Measurements from ENCODE around the gene OTUB2. TPM values are rescaled to one million over a fixed set of nuclear protein-coding genes. Genes with fewer than 3 reads are reported as not detected.

OTUB2 gene
- total RNA-seq, 3 donors from 2014 or later (not counting 1 experiment from before 2014, with no cell fraction given) = 0.09 to 0.13 TPM; not detected in 1

GRCh38 chr14:94003397-94003796 is 22.7 kb upstream of the OTUB2 start:
- peaks cover 43 to 45% of the 10 kb centered on the region in 2 donors for H3K27me3 Mint-ChIP-seq (ENCODE audit: low read depth in 2 of 2)
- no peak overlapping the region for H3K4me3 ChIP-seq (ENCODE audit: low read length)
- no peaks in the 10 kb centered on the region for H3K36me3 ChIP-seq (ENCODE audit: control insufficient read depth, insufficient read depth, low read length)
- TF ChIP-seq CTCF (IDR thresholded peaks at IDR 0.05) = no peak
- H3K4me1 ChIP-seq (ENCODE audit: control insufficient read depth, insufficient read depth, low read length) = peaks cover 8% of the 10 kb centered on the region
- no peak for ATAC-seq
- WGBS (ENCODE audit: insufficient coverage) = 86% methylated on average over 4 of the region's 4 CpGs
- peaks cover 9% of the 10 kb centered on the region for H3K27me3 ChIP-seq (ENCODE audit: control insufficient read depth, insufficient read depth, low read length)
- H3K36me3 Mint-ChIP-seq = no peaks in the 10 kb centered on the region
- H3K4me1 Mint-ChIP-seq = peaks cover 4 to 5% of the 10 kb centered on the region in 2 donors
- H3K27ac ChIP-seq (ENCODE audit: low read length) = no peak overlapping the region
- H3K9me3 ChIP-seq (ENCODE audit: control insufficient read depth, insufficient read depth, low read length) = no peaks in the 10 kb centered on the region
- H3K4me3 Mint-ChIP-seq = no peak overlapping the region
- no peak for DNase-seq
- H3K9me3 Mint-ChIP-seq = no peaks in the 10 kb centered on the region
- intact Hi-C loops (cut with micrococcal nuclease) = loop anchor here (5.0 kb wide), 2 partner anchors 46 to 346 kb away; no protein-coding TSS in a partner anchor
- peak overlapping the region in 1 of 2 donors; percentile 0 for H3K27ac Mint-ChIP-seq

GRCh38 chr14:94004015-94004414 is 22.1 kb upstream of the OTUB2 start:
- Histone ChIP-seq H3K9me3 (ENCODE audit: control insufficient read depth, insufficient read depth, low read length) (no peaks in the 10 kb centered on the region), H3K27me3 (ENCODE audit: control insufficient read depth, insufficient read depth, low read length) (peaks cover 15% of the 10 kb centered on the region), H3K36me3 (ENCODE audit: control insufficient read depth, insufficient read depth, low read length) (no peaks in the 10 kb centered on the region), H3K4me3 (ENCODE audit: low read length) (no peak overlapping the region), H3K4me1 (ENCODE audit: control insufficient read depth, insufficient read depth, low read length) (peaks cover 8% of the 10 kb centered on the region), H3K27ac (ENCODE audit: low read length) (no peak overlapping the region)
- intact Hi-C loops (cut with micrococcal nuclease) = loop anchor here (5.0 kb wide), 2 partner anchors 47 to 347 kb away; no protein-coding TSS in a partner anchor
- 86% methylated on average over 8 of the region's 8 CpGs for WGBS (ENCODE audit: insufficient coverage)
- no peaks in the 10 kb centered on the region for H3K9me3 Mint-ChIP-seq
- ATAC-seq (peak in 1 of 3 donors; percentile 24), DNase-seq (no peak)
- H3K36me3 Mint-ChIP-seq = no peaks in the 10 kb centered on the region
- peaks cover 44 to 45% of the 10 kb centered on the region in 2 donors for H3K27me3 Mint-ChIP-seq (ENCODE audit: low read depth in 2 of 2)
- TF ChIP-seq CTCF (IDR thresholded peaks at IDR 0.05) = no peak
- no peak overlapping the region for H3K4me3 Mint-ChIP-seq
- H3K4me1 Mint-ChIP-seq = peaks cover 4 to 5% of the 10 kb centered on the region in 2 donors
- H3K27ac Mint-ChIP-seq = no peak overlapping the region

DNA sequence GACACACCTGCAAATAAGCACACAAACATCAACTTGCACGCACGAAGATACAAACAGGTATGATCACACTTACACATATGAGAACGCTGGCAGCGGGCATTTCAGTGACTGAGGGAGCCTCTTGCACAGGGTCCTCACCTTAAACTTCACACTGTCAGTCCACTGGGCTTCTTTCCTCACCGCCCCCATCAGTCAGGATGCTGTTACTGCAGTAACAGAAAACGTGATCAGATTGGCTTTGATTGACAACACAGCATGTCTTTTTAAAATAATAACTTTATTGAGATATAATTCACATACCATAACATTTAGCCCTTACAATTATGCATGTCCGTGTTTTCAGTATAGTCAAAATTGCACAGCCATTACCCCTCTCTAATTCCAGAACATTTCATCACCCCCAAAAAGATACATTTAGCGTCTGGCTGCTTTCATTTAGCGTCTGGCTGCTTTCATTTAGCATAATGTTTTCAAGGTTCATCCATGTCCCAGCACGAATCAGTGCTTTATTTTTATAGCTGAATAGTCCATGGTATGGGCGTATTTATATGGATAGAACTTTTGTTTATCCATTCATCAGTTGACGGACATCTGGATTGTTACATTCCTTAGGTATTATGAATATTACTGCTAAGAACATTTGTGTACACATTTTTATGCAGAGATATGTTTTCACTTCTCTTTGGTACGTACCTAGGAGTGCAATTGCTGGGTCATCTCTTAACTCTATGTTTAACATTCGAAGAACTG is 20.6 kb upstream of the OTUB2 start:
- intact Hi-C loops (cut with micrococcal nuclease) = no loop called here
- Mint-ChIP-seq H3K4me1 (peaks cover 5 to 8% of the 10 kb centered on the region in 2 donors), H3K27ac (no peak overlapping the region), H3K27me3 (ENCODE audit: low read depth in 2 of 2) (peaks cover 55 to 59% of the 10 kb centered on the region in 2 donors), H3K36me3 (no peaks in the 10 kb centered on the region), H3K4me3 (no peak overlapping the region), H3K9me3 (no peaks in the 10 kb centered on the region)
- ATAC-seq (peak in 2 of 3 donors; percentile 31 to 34), DNase-seq (peak in 1 of 2 donors; percentile 52)
- Histone ChIP-seq H3K4me1 (ENCODE audit: control insufficient read depth, insufficient read depth, low read length) (peaks cover 8% of the 10 kb centered on the region), H3K36me3 (ENCODE audit: control insufficient read depth, insufficient read depth, low read length) (no peaks in the 10 kb centered on the region), H3K9me3 (ENCODE audit: control insufficient read depth, insufficient read depth, low read length) (no peaks in the 10 kb centered on the region), H3K4me3 (ENCODE audit: low read length) (no peak overlapping the region), H3K27ac (ENCODE audit: low read length) (no peak overlapping the region), H3K27me3 (ENCODE audit: control insufficient read depth, insufficient read depth, low read length) (peaks cover 22% of the 10 kb centered on the region)
- 62% methylated on average over 13 of the region's 14 CpGs for WGBS (ENCODE audit: insufficient coverage)
- peak; percentile 31 for TF ChIP-seq CTCF (IDR thresholded peaks at IDR 0.05)

All from natural killer cell (primary cell).